Stimulated activated CD4-positive, alpha-beta T cell treated with anti-CD3 and anti-CD28 coated beads, TNF-alpha, amount 100 ng/mL, for 24 hours (primary cell): ENCODE results near the gene PLPPR4.
"Not testable (repeated sequence)": the region's sequence is repeated elsewhere in the genome, so short reads cannot be mapped to it uniquely, and the experiment has no call there.

Experiments used
- DNase-seq, 3 experiments: peaks; one replicate each; pipeline ENCODE4 v3.0.0-alpha.2; 2020; ENCODE audit warnings: low read depth in 3 of 3

Gene PLPPR4, protein sequence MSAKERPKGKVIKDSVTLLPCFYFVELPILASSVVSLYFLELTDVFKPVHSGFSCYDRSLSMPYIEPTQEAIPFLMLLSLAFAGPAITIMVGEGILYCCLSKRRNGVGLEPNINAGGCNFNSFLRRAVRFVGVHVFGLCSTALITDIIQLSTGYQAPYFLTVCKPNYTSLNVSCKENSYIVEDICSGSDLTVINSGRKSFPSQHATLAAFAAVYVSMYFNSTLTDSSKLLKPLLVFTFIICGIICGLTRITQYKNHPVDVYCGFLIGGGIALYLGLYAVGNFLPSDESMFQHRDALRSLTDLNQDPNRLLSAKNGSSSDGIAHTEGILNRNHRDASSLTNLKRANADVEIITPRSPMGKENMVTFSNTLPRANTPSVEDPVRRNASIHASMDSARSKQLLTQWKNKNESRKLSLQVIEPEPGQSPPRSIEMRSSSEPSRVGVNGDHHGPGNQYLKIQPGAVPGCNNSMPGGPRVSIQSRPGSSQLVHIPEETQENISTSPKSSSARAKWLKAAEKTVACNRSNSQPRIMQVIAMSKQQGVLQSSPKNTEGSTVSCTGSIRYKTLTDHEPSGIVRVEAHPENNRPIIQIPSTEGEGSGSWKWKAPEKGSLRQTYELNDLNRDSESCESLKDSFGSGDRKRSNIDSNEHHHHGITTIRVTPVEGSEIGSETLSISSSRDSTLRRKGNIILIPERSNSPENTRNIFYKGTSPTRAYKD

DNA sequence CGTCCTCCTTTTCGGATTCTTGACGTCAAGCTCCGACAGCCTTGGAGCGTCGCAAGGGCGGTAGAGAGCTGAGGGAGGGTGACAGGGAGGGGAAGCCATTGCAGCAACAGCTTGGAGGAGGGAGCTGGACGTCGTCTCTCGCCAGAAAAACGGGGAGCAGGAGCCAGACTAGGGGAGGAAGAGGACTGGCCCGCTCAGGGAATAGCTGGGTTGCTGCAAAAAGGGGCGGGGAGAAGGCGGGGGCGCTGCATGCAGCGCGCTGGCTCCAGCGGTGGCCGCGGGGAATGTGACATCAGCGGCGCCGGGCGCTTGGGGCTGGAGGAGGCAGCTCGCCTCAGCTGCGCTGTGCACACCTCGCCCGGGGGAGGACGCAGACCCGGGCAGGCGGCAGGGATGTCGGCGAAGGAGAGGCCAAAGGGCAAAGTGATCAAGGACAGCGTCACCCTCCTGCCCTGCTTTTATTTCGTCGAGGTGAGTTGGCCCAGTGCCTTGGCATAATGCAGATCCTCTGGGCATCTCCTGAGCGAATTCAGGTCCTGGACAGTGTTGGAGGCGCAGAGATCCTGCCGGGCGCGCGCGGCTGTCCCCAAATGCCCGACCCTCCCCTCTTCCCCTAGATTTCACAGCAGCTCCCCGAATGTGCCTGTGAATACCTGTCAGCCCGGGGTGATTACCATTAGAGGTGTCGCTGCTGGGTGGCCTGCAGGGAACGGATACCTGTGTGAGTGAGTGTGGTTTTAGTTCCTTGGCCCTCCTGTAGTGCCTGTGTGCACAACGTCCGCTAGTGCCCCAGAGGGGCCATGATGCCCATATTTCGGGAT lies at the start of gene PLPPR4:
Gene PLPPR4, plus strand, starts transcription at position 292 of the 821 bp plus-strand sequence. Its CDS starts 102 bp downstream, at position 394.
- DNase-seq, result peak in 1 of 3 experiments; percentile 14

DNA sequence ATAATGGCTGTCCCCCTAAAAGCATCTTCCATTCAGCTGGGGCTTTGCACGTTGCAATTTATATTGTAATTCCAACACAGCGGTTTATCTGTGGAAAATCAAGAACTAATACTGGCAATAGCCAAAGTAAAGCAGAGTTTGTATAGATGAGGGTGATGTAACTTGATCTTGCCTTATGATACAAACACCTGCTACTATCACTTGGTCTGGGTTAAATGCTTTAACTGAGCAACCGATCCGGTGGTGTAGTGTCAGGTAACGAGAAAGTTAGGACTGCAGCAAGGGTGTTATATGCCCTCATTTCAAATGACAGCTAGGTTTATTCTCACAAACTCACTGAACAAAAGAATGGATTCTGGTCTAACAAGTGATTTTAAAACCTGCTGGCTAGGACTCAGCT lies 47.3 kb upstream of the PLPPR4 start:
- no peak for DNase-seq

DNA sequence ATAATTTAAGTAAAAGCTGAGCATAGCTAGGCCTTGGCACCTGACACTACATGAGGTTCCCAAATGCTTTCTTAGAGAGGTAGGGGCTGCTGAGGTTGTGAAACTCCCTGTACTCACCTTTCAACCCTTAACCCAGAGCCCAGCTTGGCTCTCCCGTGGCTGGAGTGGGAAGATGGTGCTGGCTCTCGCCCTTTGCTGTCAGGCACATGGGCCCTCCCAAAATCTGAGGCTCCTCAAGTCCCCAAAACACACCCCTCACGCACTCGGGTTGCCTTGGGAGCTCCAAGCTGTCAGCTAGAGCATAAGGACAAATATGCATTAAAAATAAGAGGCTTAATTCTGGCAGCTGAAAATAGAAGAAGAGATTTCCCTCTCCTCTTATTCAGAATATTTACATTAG lies 46.7 kb upstream of the PLPPR4 start:
- DNase-seq, result no peak

DNA sequence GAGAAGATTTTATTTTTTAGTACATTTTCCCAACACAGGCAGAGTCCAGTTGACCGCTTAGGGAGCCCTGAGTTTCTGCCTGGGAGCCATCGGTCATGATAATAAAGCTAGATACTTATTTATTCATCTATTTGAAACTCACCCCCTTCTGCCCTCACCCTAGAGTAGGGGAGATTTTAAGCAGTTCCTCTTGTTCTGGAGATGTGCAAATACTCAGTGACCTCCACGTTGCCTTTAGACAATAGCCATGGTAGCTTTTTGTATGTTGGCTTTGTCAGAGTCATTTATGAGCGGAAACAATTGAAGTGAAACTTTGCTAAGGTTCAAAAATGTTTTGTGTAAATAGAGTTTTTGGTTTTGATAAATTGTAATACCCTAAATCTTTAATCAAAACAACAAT lies 45.7 kb upstream of the PLPPR4 start:
- DNase-seq, result no peak

DNA sequence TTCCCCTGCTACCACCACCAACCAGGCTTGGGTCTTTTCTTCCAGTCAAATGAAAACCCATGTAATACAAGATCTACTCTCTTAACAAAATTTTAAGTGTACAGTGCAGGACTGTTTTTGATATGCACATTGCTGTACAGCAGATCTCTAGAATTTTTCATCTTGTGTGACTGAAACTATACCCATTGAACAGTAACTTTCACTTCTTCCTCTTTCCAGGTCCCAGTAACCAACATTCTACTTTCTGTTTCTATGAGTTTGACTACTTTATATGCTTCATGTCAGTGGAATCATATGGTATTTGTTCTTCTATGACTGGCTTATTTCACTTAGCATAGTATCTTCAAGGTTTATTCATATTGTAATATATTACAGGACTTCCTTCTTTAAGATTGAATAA lies 45.3 kb upstream of the PLPPR4 start:
- DNase-seq, result no peak

DNA sequence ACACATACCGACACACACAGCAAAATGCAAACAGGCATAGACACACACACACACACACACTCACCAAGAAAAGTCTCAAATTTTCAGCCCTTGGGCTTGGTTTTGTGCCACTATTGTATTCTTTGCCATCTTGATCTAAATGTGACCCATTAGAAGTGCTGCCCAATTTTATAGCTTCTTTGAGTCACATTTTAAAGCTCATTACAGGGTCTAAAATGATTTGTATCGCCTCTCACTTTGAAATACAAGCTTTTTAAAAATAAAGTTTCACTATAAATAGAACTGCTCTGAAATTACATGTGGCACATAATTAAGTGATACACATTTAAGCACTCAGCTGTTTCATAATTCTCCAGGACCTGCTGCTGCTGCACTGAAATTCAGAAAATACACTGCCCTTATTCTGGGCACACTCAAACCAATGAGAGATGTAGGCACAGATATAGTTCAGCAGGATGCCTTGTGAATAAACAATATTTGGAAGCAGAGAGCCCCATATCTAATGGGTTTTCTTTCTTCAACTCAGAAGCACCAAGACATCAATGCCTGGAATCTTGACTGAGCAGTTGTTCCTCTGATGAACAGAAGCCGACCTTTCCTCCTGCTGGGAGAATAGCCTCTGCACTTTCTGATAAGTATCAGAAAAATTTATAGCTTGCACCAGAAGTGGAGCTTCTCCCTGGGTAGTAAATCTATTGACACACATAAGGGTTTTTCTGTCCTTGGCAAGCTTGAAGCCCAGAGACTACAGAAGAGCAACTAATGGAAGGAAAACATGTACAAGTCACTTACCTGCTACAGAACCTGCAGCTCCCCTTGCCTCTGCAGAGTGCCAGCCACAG lies 37.0 kb upstream of the PLPPR4 start:
- no peak for DNase-seq

DNA sequence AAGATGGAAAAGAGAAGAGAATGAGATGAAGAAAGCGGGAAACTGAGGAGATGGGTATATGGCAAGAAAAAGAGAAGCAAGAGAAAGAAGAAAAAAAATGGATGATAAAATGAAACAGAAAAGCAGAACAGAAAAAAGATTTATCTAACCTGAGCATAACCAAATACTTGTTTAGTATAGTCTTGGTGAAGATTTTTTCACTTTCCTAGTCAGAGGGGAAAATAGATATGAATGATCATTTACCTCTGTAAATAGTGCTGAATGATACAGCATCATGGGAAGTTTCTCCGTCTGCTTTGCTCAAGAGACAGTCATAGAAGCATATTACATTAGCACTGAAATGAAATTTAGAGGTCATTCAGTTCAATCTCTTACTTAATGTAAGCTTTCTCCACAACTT lies 36.1 kb upstream of the PLPPR4 start:
- DNase-seq, result no peak

DNA sequence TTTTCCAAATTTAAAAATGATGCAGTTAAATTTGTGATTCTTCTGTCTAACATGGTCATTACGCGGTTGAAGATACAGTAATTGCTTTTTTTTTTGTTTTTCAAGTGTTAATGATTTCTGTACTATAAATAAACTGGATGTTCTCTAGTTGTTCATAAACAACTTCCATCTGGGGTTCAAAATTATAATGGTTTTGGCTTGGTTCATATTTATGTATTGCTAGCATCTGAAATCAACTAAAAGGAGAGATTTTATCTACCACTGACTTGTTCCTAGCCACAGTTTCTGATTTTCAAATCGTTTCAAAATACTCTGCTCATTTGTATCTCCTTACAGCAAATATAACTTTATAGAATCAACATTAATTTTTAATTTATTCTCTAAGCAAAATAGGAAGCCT lies 35.2 kb upstream of the PLPPR4 start:
- DNase-seq, result no peak

DNA sequence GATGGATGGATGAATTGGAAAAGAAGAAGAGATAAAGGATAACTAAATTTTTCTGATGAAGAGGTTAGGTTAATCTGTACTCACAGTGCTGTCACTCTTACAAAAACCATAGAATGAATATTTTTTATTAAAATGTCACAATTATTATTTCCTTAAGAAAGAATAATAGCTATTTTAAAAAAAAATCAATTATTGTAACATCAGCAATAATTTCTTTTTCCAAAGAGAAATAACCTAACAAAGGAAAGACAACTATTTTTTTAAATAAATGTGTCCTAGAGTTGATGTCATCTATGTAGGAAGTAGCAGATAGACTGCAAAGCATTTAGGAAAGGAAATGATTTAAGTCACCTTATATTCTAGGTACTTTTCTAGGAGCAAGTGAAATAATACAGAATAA lies 33.6 kb upstream of the PLPPR4 start:
- DNase-seq, result no peak

DNA sequence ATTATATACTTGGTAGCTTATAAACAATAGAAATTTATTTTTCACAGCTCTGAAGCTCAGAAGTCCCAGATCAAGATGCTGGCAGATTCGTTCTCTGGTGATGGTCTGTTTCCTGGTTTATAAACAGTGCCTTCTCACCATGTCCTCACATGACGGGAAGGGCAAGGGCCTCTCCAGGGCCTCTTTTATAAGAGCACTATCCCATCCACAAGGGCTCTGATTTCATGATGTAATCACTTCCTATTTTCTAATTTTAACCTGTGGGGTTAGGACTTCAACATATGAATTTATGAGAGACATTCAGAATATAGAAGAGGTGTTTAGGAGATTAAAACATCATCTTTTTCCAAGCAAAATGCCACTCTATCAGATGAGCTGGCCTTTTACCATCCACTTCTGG lies 32.1 kb upstream of the PLPPR4 start:
- DNase-seq, result no peak

DNA sequence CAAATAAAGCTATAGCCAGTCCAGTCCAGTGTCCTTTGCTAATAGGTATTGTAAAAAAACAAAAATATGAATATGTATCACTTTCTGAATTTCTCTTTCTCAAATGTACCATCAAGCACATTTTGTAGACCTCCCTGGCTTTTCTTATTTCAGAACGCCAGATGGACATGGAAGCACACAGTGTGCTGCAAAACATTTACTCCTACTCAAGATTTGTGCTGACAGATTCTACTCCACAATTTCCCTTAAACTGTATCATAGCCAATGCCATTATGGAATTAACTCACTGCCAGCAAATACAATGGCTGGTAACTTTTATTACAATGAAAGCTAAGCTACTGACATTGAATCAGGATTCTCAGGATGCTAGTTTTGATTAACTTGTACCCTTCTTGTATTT lies 30.8 kb upstream of the PLPPR4 start:
- DNase-seq, result no peak

DNA sequence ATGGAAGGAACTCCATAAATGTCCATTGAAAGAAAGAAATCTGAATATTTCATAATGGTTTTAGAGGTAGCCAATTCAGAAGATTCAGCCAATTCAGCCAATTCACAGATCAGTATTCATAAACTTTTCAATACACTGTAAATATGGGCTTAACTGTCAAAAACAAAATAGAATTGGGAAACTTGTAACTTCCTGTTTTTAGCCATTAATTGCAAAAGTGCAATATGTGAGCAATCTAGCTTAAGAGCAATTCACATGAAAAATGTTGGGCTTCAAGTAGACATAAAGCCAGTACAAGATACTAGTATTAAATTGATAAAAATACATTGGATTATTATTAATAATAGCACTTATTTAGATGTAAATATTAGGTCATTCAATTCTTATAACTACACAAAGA lies 27.5 kb upstream of the PLPPR4 start:
- no peak for DNase-seq

DNA sequence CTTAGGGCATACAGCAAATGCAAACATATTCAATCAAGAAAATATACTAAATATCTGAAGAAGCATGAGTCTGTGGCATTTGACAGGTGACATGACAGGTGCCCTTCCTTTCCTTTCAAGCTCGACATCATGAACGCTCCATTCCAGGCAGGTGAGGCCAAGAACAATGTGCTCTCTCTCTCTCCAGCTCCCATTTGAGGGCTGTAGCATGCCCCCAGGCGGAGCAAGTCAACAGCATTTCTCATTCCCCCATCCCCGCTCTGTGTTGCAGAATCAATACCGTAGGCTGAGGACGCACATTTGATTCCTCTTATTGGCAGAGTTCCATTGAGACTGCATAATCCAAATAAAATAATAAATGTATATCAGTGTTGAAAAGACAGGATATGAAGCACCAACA lies 24.6 kb upstream of the PLPPR4 start:
- no peak for DNase-seq

DNA sequence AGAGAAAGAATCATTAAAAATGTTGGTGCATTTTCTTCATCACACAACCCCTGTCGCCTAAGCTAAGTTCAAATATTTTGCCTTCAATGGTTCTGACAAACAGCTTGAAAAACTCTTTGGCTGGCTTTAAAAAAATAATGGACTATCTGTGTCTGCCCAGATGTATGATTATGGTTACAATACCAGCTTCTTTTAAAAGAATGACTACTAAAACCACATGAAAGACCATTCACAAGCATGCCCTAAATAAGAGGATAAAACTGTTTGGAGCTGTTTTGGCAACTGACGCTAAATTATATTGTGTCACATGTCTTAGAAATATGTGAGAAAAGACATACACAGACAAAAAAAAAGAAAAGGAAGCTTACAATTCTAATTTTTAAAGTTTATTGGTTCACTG lies 23.7 kb upstream of the PLPPR4 start:
- no peak for DNase-seq

DNA sequence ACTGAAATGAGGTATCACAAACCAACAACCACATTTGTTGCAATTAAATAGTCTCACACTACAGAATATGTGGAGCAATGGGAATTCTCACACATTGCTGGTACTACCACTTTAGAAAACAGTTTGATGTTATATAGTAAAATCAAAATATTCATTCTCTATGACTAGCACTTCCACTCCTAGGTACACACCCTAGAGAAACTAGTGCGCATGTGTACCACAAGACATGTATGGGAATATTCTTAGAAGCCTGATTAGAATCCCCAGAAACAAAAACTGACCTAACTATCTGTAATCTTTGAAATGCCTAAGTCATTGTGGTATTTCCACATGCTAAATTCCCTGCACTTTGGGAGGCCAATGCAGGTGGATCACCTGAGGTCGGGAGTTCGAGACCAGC lies 18.1 kb upstream of the PLPPR4 start:
- no peak for DNase-seq

DNA sequence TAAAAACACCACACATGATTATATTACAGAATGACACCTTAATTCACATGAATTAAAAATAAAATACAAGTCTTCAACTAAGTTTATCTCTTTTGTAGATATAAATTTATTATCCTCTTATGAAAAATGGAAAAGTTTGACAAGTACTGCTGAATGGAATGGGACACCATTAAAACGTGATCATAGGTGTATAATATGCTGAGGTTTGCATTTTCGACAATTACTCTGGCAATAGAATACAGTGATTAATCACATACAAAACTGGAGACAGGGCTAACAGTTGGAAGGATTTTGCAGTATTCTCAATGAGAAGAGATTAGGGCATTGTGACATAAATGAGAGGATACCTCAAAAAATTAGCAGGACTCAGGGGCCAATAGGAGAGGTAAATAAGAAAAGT lies 17.1 kb upstream of the PLPPR4 start:
- DNase-seq, result no peak

DNA sequence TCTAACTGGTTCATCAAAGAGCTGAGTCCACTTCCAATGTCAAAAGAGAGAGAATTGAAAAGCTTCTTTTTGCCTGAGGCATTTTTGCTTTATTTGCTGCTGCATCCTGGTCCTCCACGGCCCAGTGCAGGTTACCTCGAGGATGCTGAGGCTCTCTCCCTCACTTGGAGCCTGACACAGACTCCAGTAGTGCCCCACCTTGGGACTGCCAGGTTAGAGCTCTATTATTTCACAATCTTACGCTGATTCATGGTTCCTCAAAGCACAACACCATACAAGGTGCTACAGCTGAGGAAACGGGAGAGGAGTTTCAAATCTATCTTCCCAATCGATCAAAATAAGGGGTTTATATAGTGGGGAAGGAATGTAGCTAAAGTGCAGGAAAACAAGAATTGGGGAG lies 13.6 kb upstream of the PLPPR4 start:
- DNase-seq, result no peak

DNA sequence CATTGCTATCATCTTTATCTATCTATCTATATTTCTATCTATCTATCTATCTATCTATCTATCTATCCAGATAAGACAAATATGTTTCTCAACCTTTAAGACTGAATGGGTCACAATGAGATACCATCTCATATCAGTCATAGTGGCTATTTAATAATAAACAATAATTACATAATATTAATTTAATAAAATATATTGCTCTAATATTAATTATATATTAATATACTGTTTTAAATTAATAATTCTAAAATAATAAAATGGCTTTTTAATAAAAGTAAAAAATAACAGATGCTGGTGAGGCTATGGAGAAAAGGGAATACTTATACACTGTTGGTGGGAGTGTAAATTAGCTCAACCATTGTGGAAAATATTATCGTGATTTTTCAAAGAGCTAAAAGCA lies 13.0 kb upstream of the PLPPR4 start:
- DNase-seq, result no peak

DNA sequence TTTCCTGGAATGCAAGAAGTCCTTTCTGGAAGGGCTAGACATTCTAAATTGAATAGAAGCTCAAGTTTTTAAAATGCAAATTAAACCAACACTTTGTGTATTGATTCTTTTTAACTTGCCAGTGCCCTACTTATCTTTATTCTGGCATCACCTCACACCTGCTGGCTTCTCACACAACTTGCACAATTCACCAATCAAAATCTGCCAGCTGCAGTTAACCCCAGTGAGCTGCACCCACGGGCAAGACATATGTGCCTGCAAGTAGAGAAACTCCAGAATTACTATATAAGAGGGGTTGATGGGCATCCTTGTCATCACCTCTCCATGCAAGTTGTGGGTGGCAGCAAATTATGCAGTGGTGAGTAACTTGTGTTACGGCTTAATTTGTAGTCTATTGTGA lies 11.7 kb upstream of the PLPPR4 start:
- DNase-seq, result no peak

DNA sequence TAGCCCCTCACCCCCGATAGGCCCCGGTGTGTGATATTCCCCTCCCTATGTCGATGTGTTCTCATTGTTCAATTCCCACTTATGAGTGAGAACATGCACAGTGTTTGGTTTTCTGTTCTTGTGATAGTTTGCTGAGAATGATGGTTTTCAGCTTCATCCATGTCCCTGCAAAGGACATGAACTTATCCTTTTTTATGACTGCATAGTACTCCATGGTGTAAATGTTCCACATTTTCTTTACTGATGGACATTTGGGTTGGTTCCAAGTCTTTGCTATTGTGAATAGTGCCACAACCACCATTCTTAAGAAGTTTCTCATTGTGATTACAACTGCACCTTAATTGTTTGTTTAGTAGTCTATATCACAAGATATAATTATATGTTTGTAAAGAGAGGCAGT lies 3.9 kb upstream of the PLPPR4 start:
- not testable (repeated sequence) for DNase-seq

DNA sequence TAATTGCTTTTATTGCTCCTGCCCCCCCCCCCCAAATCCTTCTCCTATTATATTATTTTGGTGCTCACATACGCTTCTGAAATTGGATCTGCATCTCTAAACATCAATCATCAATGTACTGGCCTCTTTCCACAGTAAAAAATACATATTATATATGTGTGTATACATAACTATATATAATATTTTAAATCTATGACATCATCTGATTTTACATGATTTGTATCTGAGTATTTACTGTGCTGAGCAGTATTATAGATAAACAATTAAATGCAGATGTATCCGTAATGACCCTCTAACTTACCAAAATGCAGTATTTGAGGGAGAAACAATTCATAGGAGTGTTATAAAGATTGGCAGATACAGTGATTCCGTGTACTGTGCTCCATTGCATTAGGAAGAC lies 832 bp downstream of the PLPPR4 start:
- no peak for DNase-seq

DNA sequence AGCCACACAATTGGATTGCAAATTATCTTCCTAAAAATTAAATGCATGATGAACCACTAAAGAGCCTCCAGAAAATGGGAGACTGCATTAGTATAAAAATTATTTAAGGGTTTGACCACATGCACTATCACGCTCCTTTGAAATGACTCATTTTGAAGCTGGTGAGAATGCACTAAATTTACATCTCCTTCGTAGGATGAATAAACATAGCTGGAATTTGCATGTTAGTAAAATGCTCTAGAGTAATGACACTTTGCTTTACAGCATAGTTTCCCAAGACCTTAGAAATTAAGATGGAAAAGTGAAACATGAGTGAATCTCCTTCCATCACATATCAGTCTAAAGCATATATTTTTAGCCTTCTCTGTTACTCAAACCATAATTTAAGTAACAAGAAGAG lies 2.4 kb downstream of the PLPPR4 start:
- no peak for DNase-seq
